Measurements from ENCODE around the gene RCAN2.

- TF ChIP-seq EZH2phosphoT487 (IDR thresholded peaks at IDR 0.05): no peak
- TF ChIP-seq, protein P1, sequence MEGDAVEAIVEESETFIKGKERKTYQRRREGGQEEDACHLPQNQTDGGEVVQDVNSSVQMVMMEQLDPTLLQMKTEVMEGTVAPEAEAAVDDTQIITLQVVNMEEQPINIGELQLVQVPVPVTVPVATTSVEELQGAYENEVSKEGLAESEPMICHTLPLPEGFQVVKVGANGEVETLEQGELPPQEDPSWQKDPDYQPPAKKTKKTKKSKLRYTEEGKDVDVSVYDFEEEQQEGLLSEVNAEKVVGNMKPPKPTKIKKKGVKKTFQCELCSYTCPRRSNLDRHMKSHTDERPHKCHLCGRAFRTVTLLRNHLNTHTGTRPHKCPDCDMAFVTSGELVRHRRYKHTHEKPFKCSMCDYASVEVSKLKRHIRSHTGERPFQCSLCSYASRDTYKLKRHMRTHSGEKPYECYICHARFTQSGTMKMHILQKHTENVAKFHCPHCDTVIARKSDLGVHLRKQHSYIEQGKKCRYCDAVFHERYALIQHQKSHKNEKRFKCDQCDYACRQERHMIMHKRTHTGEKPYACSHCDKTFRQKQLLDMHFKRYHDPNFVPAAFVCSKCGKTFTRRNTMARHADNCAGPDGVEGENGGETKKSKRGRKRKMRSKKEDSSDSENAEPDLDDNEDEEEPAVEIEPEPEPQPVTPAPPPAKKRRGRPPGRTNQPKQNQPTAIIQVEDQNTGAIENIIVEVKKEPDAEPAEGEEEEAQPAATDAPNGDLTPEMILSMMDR (IDR thresholded peaks at IDR 0.05): peak; percentile 71
Observed at GRCh38 chr6:46491628-46492547, 639 bp upstream of the RCAN2 start.
